PC-3 (cell line): ENCODE measurements around the gene RALGPS1. TPM values are rescaled to one million over a fixed set of nuclear protein-coding genes. Genes with fewer than 3 reads are reported as not detected.

Source experiments
- ATAC-seq: fragments of 200-7000 bp; cut with Tn5 transposase; 2 replicates; pipeline ENCODE4 v1.9.1; 2020; ENCODE audit warnings: mild to moderate bottlenecking, moderate library complexity
- BruUV-seq: library from RNA; stranded (reverse); fragments of 400-500 nt; replicated peaks from 2 replicates; lab custom pipeline; 2021; lab: Mats Ljungman, UMichigan
- CTCF ChIA-PET: fragments of 300-600 bp; sonication (Branson Sonifier 250); formaldehyde crosslinking; loops from one replicate; lab custom pipeline; 2022; ENCODE audit warnings: antibody characterized with exemption; lab: Charles Lee
- POLR2A ChIA-PET: fragments of 300-600 bp; sonication (Branson Sonifier 250); formaldehyde crosslinking; loops from one replicate; lab custom pipeline; 2022; ENCODE audit warnings: antibody characterized with exemption; ENCODE audit not compliant: unreplicated experiment; lab: Charles Lee
- DNase-seq: peaks from one replicate; pipeline ENCODE4 v3.0.0-alpha.2; 2015
- H2AFZ ChIP-seq: fragments of 300-600 bp; sonication (generic); 2 replicates; pipeline ENCODE4 v1.6.0; 2016; ENCODE audit warnings: antibody characterized with exemption, low read length
- H3F3A ChIP-seq: fragments of 300-600 bp; sonication (generic); one replicate; pipeline ENCODE4 v1.6.0; 2017; ENCODE audit warnings: antibody characterized with exemption, low read length, control low read depth, mild to moderate bottlenecking; ENCODE audit not compliant: unreplicated experiment
- H3K27ac ChIP-seq: fragments of 300-600 bp; sonication (generic); 2 replicates; pipeline ENCODE4 v1.5.1; 2016; ENCODE audit warnings: mild to moderate bottlenecking, low read length
- H3K27me3 ChIP-seq: fragments of 300-600 bp; sonication (generic); 2 replicates; pipeline ENCODE4 v1.6.1; 2016; ENCODE audit warnings: low read length, mixed read lengths
- H3K36me3 ChIP-seq: fragments of 300-600 bp; sonication (generic); 2 replicates; pipeline ENCODE4 v1.6.1; 2016; ENCODE audit warnings: low read depth, mixed run types, low read length, mixed read lengths
- H3K4me1 ChIP-seq: fragments of 300-600 bp; sonication (generic); 2 replicates; pipeline ENCODE4 v1.5.1; 2016; ENCODE audit warnings: low read length; ENCODE audit not compliant: insufficient read depth
- H3K4me2 ChIP-seq: fragments of 300-600 bp; sonication (generic); 2 replicates; pipeline ENCODE4 v1.6.0; 2016; ENCODE audit warnings: low read length
- H3K4me3 ChIP-seq: fragments of 300-600 bp; sonication (generic); 2 replicates; pipeline ENCODE4 v1.5.1; 2016; ENCODE audit warnings: mild to moderate bottlenecking, low read length, mixed read lengths
- H3K79me2 ChIP-seq: fragments of 300-600 bp; sonication (generic); 2 replicates; pipeline ENCODE4 v1.6.1; 2017; ENCODE audit warnings: low read length, mixed read lengths
- H3K9ac ChIP-seq: fragments of 300-600 bp; sonication (generic); 2 replicates; pipeline ENCODE4 v1.6.0; 2016; ENCODE audit warnings: mild to moderate bottlenecking, low read length
- H3K9me2 ChIP-seq: fragments of 300-600 bp; sonication (generic); replicated peaks from 2 replicates; pipeline ENCODE4 v1.6.1; 2016; ENCODE audit warnings: mixed run types, low read length, mixed read lengths
- H3K9me3 ChIP-seq: fragments of 300-600 bp; sonication (generic); 2 replicates; pipeline ENCODE4 v1.6.1; 2016; ENCODE audit warnings: low read length, mixed read lengths
- H4K20me1 ChIP-seq: fragments of 300-600 bp; sonication (generic); 2 replicates; pipeline ENCODE4 v1.6.1; 2016; ENCODE audit warnings: low read length, mixed read lengths
- EZH2 ChIP-seq: fragments of 300-600 bp; sonication (generic); IDR thresholded peaks from one replicate; pipeline ENCODE4 v1.6.1; 2017; ENCODE audit warnings: antibody characterized with exemption, mild to moderate bottlenecking, low read length; ENCODE audit not compliant: unreplicated experiment
- EZH2phosphoT487 ChIP-seq: fragments of 300-600 bp; sonication (generic); IDR thresholded peaks from 2 replicates; pipeline ENCODE4 v1.6.1; 2018; ENCODE audit warnings: mild to moderate bottlenecking, antibody characterized with exemption, low read length, borderline replicate concordance
- intact Hi-C: fragments of 100-400 bp; cut with micrococcal nuclease; formaldehyde crosslinking; loops from 2 replicates; pipeline ENCODE4 v1.9.0; 2023
- total RNA-seq: library from RNA; depleted of rRNA; stranded (reverse); fragments of >200 nt; gene quantifications from 2 replicates; pipeline ENCODE4 v1.2.3, GENCODE V29; 2014
- TF ChIP-seq, protein P1 (sequence below): fragments of 300-600 bp; sonication (generic); conservative IDR thresholded peaks from 2 replicates; pipeline ENCODE4 v1.5.1; 2017; ENCODE audit warnings: antibody characterized with exemption, low read depth, mild to moderate bottlenecking, low read length

The RALGPS1 gene
- total RNA-seq, 1 experiment from 2014 or later = 10.2 TPM

- no peak overlapping the region for H3K9ac ChIP-seq
- H4K20me1 ChIP-seq = no peaks in the 10 kb centered on the region
- ChIA-PET POLR2A (no interaction called here), CTCF (no interaction called here)
- H3K9me3 ChIP-seq = no peaks in the 10 kb centered on the region
- H3K4me1 ChIP-seq = peaks cover 6% of the 10 kb centered on the region; the same call in 1 of the 2 replicates
- no peak overlapping the region for H3K4me2 ChIP-seq
- TF ChIP-seq, protein P1, sequence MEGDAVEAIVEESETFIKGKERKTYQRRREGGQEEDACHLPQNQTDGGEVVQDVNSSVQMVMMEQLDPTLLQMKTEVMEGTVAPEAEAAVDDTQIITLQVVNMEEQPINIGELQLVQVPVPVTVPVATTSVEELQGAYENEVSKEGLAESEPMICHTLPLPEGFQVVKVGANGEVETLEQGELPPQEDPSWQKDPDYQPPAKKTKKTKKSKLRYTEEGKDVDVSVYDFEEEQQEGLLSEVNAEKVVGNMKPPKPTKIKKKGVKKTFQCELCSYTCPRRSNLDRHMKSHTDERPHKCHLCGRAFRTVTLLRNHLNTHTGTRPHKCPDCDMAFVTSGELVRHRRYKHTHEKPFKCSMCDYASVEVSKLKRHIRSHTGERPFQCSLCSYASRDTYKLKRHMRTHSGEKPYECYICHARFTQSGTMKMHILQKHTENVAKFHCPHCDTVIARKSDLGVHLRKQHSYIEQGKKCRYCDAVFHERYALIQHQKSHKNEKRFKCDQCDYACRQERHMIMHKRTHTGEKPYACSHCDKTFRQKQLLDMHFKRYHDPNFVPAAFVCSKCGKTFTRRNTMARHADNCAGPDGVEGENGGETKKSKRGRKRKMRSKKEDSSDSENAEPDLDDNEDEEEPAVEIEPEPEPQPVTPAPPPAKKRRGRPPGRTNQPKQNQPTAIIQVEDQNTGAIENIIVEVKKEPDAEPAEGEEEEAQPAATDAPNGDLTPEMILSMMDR = no peak
- TF ChIP-seq EZH2phosphoT487 = no peak
- TF ChIP-seq EZH2 = no peak
- no peaks in the 10 kb centered on the region for H3K27me3 ChIP-seq
- H3K36me3 ChIP-seq = no peaks in the 10 kb centered on the region
- H2AFZ ChIP-seq = no peak overlapping the region
- intact Hi-C loops = no loop called here
- H3F3A ChIP-seq = no peaks in the 10 kb centered on the region
- no peak overlapping the region for H3K4me3 ChIP-seq
- no TSS peak for BruUV-seq
- no peaks in the 10 kb centered on the region for H3K9me2 ChIP-seq
- no peaks in the 10 kb centered on the region for H3K79me2 ChIP-seq
- no peak for ATAC-seq
- DNase-seq = no peak
- H3K27ac ChIP-seq = no peak overlapping the region
Observed at GRCh38 chr9:127158786-127159324, 244.3 kb downstream of the RALGPS1 start.

GRCh38 chr9:127159325-127159801 lies 244.8 kb downstream of the RALGPS1 start:
- intact Hi-C loops = no loop called here
- H3K9me2 ChIP-seq = no peaks in the 10 kb centered on the region
- no TSS peak for BruUV-seq
- ChIA-PET CTCF (no interaction called here), POLR2A (no interaction called here)
- H3K9ac ChIP-seq = no peak overlapping the region
- H3K4me2 ChIP-seq = no peak overlapping the region
- no peaks in the 10 kb centered on the region for H3K27me3 ChIP-seq
- no peaks in the 10 kb centered on the region for H3K9me3 ChIP-seq
- ATAC-seq (no peak), DNase-seq (no peak)
- no peak overlapping the region for H3K27ac ChIP-seq
- H3K36me3 ChIP-seq = no peaks in the 10 kb centered on the region
- H3K4me3 ChIP-seq = no peak overlapping the region
- peaks cover 6% of the 10 kb centered on the region; the same call in 1 of the 2 replicates for H3K4me1 ChIP-seq
- TF ChIP-seq EZH2phosphoT487 = no peak
- TF ChIP-seq, protein P1 = no peak
- no peak for TF ChIP-seq EZH2
- no peaks in the 10 kb centered on the region for H3F3A ChIP-seq
- no peaks in the 10 kb centered on the region for H4K20me1 ChIP-seq
- H2AFZ ChIP-seq = no peak overlapping the region
- H3K79me2 ChIP-seq = no peaks in the 10 kb centered on the region

DNA sequence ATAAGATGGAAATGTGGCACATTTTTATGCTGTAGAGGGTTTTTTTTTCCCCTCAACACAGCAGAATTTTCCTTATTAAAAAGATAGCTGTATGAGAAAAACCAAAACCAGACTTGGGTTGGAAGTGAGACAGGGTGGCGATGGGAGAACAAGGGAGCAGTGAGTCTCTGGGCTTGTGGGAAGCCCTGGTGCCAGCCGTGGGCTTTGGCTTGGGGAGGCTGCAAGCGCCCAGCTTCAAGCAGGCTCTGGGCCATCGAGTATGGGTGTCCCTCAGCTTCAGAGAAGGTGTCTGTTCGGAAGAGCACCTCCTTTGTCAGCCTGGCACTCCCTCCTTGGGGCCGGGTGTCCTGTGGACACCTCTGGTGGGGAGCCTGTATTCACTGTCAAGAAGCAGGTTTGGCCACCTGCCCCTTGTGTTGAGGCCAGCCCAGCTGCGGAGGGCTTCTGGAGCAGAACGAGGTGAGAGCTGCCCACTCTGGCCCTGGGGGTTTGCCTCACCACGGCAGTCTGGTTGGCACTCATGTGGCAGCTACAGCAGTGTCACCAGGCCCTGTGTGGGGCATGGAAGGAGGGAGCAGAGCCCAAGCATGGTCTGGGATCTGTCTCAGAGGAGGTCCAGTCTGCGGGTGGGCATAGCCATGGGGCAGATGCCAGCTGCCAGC lies 245.5 kb downstream of the RALGPS1 start:
- DNase-seq (no peak), ATAC-seq (no peak)
- H3K9me2 ChIP-seq = no peaks in the 10 kb centered on the region
- no peaks in the 10 kb centered on the region for H3K27me3 ChIP-seq
- no peak for TF ChIP-seq EZH2phosphoT487
- TF ChIP-seq, protein P1 = no peak
- TF ChIP-seq EZH2 = no peak
- no peak overlapping the region for H2AFZ ChIP-seq
- H3K4me1 ChIP-seq = peaks cover 6% of the 10 kb centered on the region; the same call in 1 of the 2 replicates
- no peak overlapping the region for H3K27ac ChIP-seq
- BruUV-seq = no TSS peak
- H3K36me3 ChIP-seq = no peaks in the 10 kb centered on the region
- H3K4me2 ChIP-seq = no peak overlapping the region
- intact Hi-C loops = no loop called here
- POLR2A ChIA-PET = no interaction called here
- H3K9me3 ChIP-seq = no peaks in the 10 kb centered on the region
- no peak overlapping the region for H3K4me3 ChIP-seq
- CTCF ChIA-PET = no interaction called here
- no peaks in the 10 kb centered on the region for H3K79me2 ChIP-seq
- no peaks in the 10 kb centered on the region for H3F3A ChIP-seq
- H3K9ac ChIP-seq = no peak overlapping the region
- no peaks in the 10 kb centered on the region for H4K20me1 ChIP-seq
